Fibroblast of lung (primary cell): ENCODE measurements around the gene MRPS6.

Source experiments
- EZH2 ChIP-seq: IDR thresholded peaks from 2 replicates; pipeline ENCODE4 v1.5.1; 2012; ENCODE audit warnings: low read length, control low read depth, mild to moderate bottlenecking; ENCODE audit errors: missing control alignments
- TF ChIP-seq, protein P1 (sequence below), 2 donors: IDR thresholded peaks in 1 of 2; conservative IDR thresholded peaks in 1 of 2; 1 replicate in 1 of 2; 2 replicates in 1 of 2; pipeline ENCODE4 v1.5.1; 2011 to 2012; ENCODE audit warnings: low read length in 2 of 2, control low read depth in 1 of 2, inconsistent platforms in 1 of 2, low read depth in 1 of 2, mild to moderate bottlenecking in 1 of 2

- TF ChIP-seq, protein P1, sequence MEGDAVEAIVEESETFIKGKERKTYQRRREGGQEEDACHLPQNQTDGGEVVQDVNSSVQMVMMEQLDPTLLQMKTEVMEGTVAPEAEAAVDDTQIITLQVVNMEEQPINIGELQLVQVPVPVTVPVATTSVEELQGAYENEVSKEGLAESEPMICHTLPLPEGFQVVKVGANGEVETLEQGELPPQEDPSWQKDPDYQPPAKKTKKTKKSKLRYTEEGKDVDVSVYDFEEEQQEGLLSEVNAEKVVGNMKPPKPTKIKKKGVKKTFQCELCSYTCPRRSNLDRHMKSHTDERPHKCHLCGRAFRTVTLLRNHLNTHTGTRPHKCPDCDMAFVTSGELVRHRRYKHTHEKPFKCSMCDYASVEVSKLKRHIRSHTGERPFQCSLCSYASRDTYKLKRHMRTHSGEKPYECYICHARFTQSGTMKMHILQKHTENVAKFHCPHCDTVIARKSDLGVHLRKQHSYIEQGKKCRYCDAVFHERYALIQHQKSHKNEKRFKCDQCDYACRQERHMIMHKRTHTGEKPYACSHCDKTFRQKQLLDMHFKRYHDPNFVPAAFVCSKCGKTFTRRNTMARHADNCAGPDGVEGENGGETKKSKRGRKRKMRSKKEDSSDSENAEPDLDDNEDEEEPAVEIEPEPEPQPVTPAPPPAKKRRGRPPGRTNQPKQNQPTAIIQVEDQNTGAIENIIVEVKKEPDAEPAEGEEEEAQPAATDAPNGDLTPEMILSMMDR (conservative IDR thresholded peaks at IDR 0.05 in 1 of 2, IDR thresholded peaks at IDR 0.05 in 1 of 2; ENCODE audit: low read depth in 1 of 2, low read length in 2 of 2): no peak
- no peak for TF ChIP-seq EZH2
These were observed 11.4 kb upstream of the MRPS6 start for GRCh38 chr21:34061983-34062382.
